AG04450 (cell line): ENCODE measurements around the gene CDR2. TPM values are rescaled to one million over a fixed set of nuclear protein-coding genes. Genes with fewer than 3 reads are reported as not detected.

Source experiments
- CTCF ChIA-PET: fragments of 300-600, 350-600 bp; formaldehyde crosslinking; extraction: SDS; loops from one replicate; lab custom pipeline; 2022; ENCODE audit warnings: antibody characterized with exemption, inconsistent platforms; lab: Charles Lee
- POLR2A ChIA-PET: fragments of 350-600 bp; formaldehyde crosslinking; extraction: SDS; loops from one replicate; lab custom pipeline; 2021; ENCODE audit warnings: antibody characterized with exemption, inconsistent platforms; lab: Yijun Ruan, JAX
- DNase-seq: peaks from one replicate; pipeline ENCODE4 v3.0.0-alpha.2; 2011; ENCODE audit warnings: low read depth, low spot score
- H3K27ac ChIP-seq: one replicate; pipeline ENCODE4 v1.5.1; 2012; ENCODE audit warnings: low read depth, low read length, control low read depth
- H3K27me3 ChIP-seq: one replicate; pipeline ENCODE4 v1.6.0; 2012; ENCODE audit warnings: low read length; ENCODE audit not compliant: control insufficient read depth, insufficient read depth
- H3K4me3 ChIP-seq: 2 replicates; pipeline ENCODE4 v1.5.1; 2011; ENCODE audit warnings: mild to moderate bottlenecking, low read depth, low read length, control low read depth
- H3K9me3 ChIP-seq: 2 replicates; pipeline ENCODE4 v1.5.1; 2012; ENCODE audit warnings: low read length; ENCODE audit not compliant: control insufficient read depth, insufficient read depth
- CTCF ChIP-seq: IDR thresholded peaks from 2 replicates; pipeline ENCODE4 v1.5.1; 2011; ENCODE audit warnings: low read depth, low read length, control low read depth, inconsistent platforms
- polyA plus RNA-seq: library from polyadenylated mRNA; depleted of rRNA; stranded (reverse); fragments of >200 nt; gene quantifications from 2 replicates; pipeline ENCODE4 v1.2.3, GENCODE V29; 2011; rRNA removed

The CDR2 gene
- polyA plus RNA-seq, 1 experiment = 138 TPM

GRCh38 chr16:22296225-22297113 lies 78.0 kb downstream of the CDR2 start:
- H3K27me3 ChIP-seq = no peaks in the 10 kb centered on the region
- H3K9me3 ChIP-seq = no peaks in the 10 kb centered on the region; the same call in 1 of the 2 replicates
- ChIA-PET CTCF (interaction anchor here (0.9 to 1.6 kb wide), 5 partner anchors 93 to 219 kb away, joined by 4 to 7 read pairs (median 5); no protein-coding TSS in a partner anchor), POLR2A (no interaction called here)
- peak overlapping the region; percentile 75 for H3K4me3 ChIP-seq
- DNase-seq = no peak
- H3K27ac ChIP-seq = no peak overlapping the region
- no peak for TF ChIP-seq CTCF

Other genes starting within 250 kb of the CDR2 start
- gene SDR42E2, start 212.1 kb downstream of the CDR2 start, polyA plus RNA-seq = not detected in 2 replicates
- 9.6 and 13.5 TPM in 2 replicates for gene EEF2K, start 168.3 kb downstream of the CDR2 start, polyA plus RNA-seq
- 32.0 and 43.6 TPM in 2 replicates for gene POLR3E, start 77.2 kb downstream of the CDR2 start, polyA plus RNA-seq
- gene NPIPB5, start 136.3 kb upstream of the CDR2 start, polyA plus RNA-seq = 21.2 and 29.2 TPM in 2 replicates